Femur (tissue), 1 donor: Measurements from ENCODE around the gene GREB1L.
"Not testable (repeated sequence)": the region's sequence is repeated elsewhere in the genome, so short reads cannot be mapped to it uniquely, and the experiment has no call there.

Experiments
- DNase-seq: peaks from one replicate; pipeline ENCODE4 v3.0.0-alpha.2; 2017

GREB1L gene

GRCh38 chr18:21309248-21309647, 67.2 kb downstream of the GREB1L start:
- DNase-seq: no peak

DNA sequence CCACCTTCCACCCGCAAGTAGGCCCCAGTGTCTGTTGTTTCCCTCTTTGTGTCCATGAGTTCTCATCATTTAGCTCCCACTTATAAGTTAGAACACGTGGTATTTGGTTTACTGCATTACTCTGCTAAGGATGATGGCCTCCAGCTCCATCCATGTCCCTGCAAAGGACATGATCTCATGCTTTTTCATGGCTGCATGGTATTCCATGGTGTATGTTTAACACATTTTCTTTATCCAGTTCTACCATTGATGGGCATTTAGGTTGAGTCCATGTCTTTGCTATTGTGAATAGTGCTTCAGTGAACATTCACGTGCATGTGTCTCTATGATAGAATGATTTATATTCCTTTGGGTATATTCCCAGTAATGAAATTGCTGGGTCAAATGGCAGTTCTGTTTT, 69.9 kb downstream of the GREB1L start:
- DNase-seq: not testable (repeated sequence)

GRCh38 chr18:21313576-21313975, 71.5 kb downstream of the GREB1L start:
- DNase-seq: no peak

GRCh38 chr18:21314724-21315123, 72.7 kb downstream of the GREB1L start:
- DNase-seq: no peak

GRCh38 chr18:21315126-21315525, 73.1 kb downstream of the GREB1L start:
- DNase-seq: not testable (repeated sequence)

DNA sequence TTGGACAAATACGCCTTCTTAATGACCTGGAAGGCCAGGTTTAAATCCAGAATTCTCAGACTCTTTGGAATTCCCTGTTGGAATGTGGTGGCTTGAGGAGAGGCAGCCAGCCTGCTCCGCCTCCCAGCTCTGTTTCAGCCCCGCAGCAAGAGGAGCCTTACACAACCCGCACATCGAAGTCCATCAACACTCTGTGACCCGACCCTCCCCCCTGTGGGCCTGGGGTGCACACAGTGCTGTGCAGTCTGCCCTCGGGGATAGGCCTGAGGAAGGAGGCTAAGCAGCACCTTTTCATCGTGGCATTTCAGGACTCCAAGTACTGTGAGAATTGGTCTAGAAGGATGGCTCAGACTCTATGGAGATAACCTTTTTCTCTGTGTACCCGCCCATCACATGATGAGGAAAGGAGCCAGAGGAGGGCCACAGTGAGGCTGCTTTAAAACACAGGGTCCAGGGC, 73.7 kb downstream of the GREB1L start:
- DNase-seq: no peak

- DNase-seq: no peak
Measured at GRCh38 chr18:21316296-21316695, 74.3 kb downstream of the GREB1L start.

- no peak for DNase-seq
Measured at GRCh38 chr18:21321711-21322110, 79.7 kb downstream of the GREB1L start.

- DNase-seq: no peak
Measured at GRCh38 chr18:21327101-21327500, 85.1 kb downstream of the GREB1L start.

GRCh38 chr18:21330122-21330701, 88.2 kb downstream of the GREB1L start:
- DNase-seq: no peak

DNA sequence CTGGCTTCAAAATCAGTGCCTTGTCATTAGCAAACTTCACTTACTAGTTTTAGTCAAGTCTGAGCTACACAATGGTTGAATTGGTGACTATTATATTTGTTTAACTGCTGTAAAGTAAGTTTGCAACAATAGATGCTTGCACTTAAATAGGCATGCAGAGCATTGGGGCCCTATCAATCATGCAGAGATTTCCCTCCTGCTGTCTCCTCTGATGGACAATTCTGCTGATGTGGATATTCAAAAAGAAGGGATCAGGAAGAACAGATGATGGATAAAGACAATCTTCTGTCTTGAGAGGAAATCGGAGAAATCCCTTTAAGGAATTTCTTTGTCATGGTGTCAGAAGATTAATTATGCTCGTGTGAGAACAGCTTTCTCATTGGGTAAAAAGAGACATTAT, 89.0 kb downstream of the GREB1L start:
- no peak for DNase-seq

DNA sequence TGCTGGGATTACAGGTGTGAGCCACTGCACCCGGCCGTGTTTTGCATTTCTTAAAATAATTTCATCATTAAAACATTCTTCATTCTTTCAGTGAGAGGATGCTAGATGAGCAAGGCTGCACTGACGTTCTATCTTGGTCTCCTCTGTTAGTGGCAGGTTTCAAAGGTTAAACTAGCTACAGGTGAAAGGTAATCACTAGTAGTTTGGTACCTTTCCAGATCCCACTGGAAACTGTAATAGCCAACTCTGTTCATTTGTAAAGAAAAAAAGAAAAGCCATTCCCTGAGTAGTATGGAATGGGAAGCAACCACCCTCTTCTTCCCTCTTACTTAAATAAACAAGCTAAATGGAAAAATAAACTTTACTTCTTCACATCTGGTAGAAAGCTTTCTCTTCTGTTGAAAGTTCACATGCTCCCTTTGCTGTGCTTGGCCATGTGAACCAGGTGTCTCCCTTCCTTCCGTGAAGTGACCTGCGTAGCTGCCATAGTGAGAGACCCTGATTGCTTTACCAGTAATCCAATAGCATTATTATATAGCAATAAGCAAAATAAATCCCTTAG, 94.0 kb downstream of the GREB1L start:
- DNase-seq: no peak

GRCh38 chr18:21336846-21337245, 94.8 kb downstream of the GREB1L start:
- DNase-seq: no peak

GRCh38 chr18:21341141-21341540, 99.1 kb downstream of the GREB1L start:
- DNase-seq: no peak

GRCh38 chr18:21342372-21342771, 100.3 kb downstream of the GREB1L start:
- DNase-seq: no peak

DNA sequence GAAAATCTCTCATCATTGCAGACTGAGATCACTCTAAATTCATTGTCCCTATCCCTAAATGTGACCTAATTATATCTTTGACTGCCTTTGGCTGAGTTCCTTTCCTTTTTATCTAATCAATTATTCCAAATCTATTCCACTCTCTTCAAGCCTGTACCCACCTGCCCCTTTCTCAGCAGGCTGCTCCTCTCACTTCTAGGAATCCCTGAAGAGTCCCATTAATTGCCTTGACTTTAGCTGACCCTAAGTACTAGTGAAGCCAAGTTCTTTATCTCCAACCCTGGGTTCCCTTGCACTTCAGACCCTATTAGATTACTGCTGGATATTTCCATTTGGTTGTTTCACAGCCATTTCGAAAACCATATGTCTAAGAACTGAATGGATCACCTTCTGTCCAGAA, 102.8 kb downstream of the GREB1L start:
- DNase-seq: no peak

DNA sequence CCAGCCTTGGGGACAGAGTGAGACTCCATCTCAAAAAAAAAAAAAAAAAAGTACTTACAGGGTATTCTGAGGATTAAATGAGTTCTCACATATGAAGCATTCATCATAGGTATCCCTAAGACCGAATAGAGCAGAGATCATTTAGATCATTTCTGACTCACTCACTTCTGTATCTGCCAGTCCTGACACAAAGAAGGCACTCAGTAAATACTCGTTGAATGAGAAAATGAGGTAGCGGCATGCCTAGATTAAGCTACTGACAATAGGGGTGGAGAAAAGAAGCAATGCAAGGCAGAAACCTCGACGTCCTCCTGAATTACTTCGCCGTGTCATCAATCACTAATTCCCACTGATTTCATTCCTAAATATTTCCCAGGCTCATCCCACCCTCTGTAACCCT, 103.8 kb downstream of the GREB1L start:
- DNase-seq: no peak

GRCh38 chr18:21359746-21360145, 117.7 kb downstream of the GREB1L start:
- DNase-seq: no peak

- DNase-seq: no peak
Measured at GRCh38 chr18:21361307-21361880, 119.4 kb downstream of the GREB1L start.

DNA sequence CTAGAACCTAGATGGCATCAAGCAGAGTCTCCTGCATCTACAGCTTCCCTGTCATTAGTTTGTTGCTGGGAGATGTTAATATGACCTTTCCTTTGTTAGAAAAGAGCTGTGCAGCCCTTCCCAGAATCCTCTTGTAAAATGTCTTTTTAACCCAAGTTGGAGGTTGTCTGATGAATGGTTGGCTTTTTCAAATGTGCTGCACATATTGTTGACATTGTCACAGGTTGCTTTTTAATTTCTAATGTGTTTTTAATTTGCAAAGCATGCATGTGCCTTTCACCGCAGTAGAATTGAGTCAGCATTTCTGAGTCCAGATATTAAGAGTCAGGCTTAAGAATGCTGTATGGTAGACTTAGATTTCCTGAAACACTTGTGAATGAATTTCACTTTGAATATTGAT, 120.8 kb downstream of the GREB1L start:
- no peak for DNase-seq

GRCh38 chr18:21363348-21363747, 121.3 kb downstream of the GREB1L start:
- DNase-seq: no peak

DNA sequence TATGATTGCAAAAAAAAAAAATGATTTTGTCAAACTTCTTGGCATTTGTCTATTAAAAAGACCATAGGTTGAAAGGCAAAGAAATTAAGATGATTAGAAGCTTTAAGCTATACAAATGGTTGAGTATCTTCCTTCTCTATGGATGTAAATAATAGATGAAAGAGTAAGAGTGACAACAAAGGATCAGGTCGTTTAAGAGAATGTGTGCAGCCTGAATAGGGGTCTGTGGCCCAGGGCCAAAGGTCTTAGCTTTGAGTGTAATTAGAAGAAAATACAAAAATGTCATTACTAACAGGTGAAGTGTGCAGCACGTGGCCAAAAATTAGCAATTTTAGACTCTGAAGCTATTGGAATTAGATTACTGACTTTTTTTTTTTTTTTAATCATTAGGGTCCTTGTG, 122.4 kb downstream of the GREB1L start:
- DNase-seq: no peak

GRCh38 chr18:21366896-21367295, 124.9 kb downstream of the GREB1L start:
- DNase-seq: no peak

- DNase-seq: no peak
Measured at GRCh38 chr18:21369146-21369545, 127.1 kb downstream of the GREB1L start.

GRCh38 chr18:21369597-21369996, 127.6 kb downstream of the GREB1L start:
- not testable (repeated sequence) for DNase-seq
